HepG2 (cell line): ENCODE data around the gene GPHN. TPM values are rescaled to one million over a fixed set of nuclear protein-coding genes. Genes with fewer than 3 reads are reported as not detected.

Source experiments
- ATAC-seq: fragments of 200-7000 bp; cut with Tn5 transposase; 3 replicates; pipeline ENCODE4 v1.9.1; 2020; ENCODE audit warnings: mild to moderate bottlenecking, moderate library complexity
- BruUV-seq: library from RNA; stranded (reverse); fragments of 400-500 nt; replicated peaks from 2 replicates; lab custom pipeline; 2021; lab: Mats Ljungman, UMichigan
- CTCF ChIA-PET: fragments of 300-600 bp; formaldehyde crosslinking; extraction: SDS; loops from one replicate; lab custom pipeline; 2021; ENCODE audit warnings: low total read pairs, inconsistent platforms, low intra/inter-chr PET ratio; lab: Yijun Ruan, JAX
- POLR2A ChIA-PET: fragments of 350-600 bp; sonication (Branson Sonifier 250); formaldehyde crosslinking; loops from one replicate; lab custom pipeline; 2020; ENCODE audit warnings: antibody characterized with exemption, inconsistent platforms; lab: Yijun Ruan, JAX
- DNase-seq: peaks from one replicate; pipeline ENCODE4 v3.0.0-alpha.2; 2015; ENCODE audit warnings: low spot score
- FAIRE-seq: peaks from 3 replicates; lab custom pipeline; 2011; peaks lifted over from hg19 to GRCh38; lab: Jason Lieb, UNC
- H2AFZ ChIP-seq: one replicate; pipeline ENCODE4 v1.6.1; 2011; ENCODE audit warnings: low read length, inconsistent platforms
- H3K27ac ChIP-seq: fragments of 300-600 bp; 3 replicates; pipeline ENCODE4 v1.8.0; 2011; ENCODE audit warnings: mixed run types, mild to moderate bottlenecking, mixed read lengths, low read length, inconsistent platforms; ENCODE audit not compliant: insufficient read depth; ENCODE audit errors: extremely low read length
- H3K27me3 ChIP-seq, 2 experiments: fragments of 200-600 bp in 1 of 2; 2 replicates in 1 of 2; 3 replicates in 1 of 2; pipeline versions ENCODE4 v1.6.0 to v1.8.0; 2011; ENCODE audit warnings: low read length in 2 of 2, mild to moderate bottlenecking in 2 of 2, moderate library complexity in 2 of 2, inconsistent platforms in 1 of 2; ENCODE audit not compliant: insufficient read depth in 2 of 2, control insufficient read depth in 1 of 2
- H3K36me3 ChIP-seq, 2 experiments: fragments of 200-600 bp in 1 of 2; replicated peaks in 1 of 2; 2 replicates in 1 of 2; 3 replicates in 1 of 2; pipeline versions ENCODE4 v1.5.1 to v1.8.0; 2011; ENCODE audit warnings: low read length in 2 of 2, inconsistent platforms in 1 of 2; ENCODE audit not compliant: insufficient read depth in 2 of 2, control insufficient read depth in 1 of 2
- H3K4me1 ChIP-seq: 2 replicates; pipeline ENCODE4 v1.5.1; 2012; ENCODE audit warnings: low read length, inconsistent platforms; ENCODE audit not compliant: insufficient read depth
- H3K4me2 ChIP-seq: 2 replicates; pipeline ENCODE4 v1.6.0; 2011; ENCODE audit warnings: low read depth, low read length, inconsistent platforms
- H3K4me3 ChIP-seq, 3 experiments: fragments of 200-600 bp in 1 of 3; sonication (generic), shearing (Covaris generic) in 1 of 3; replicated peaks in 1 of 3; 2 replicates each; pipeline ENCODE4 v1.5.1; 2011 to 2016; ENCODE audit warnings: low read length in 3 of 3, inconsistent platforms in 2 of 3, low read depth in 2 of 3, mild to moderate bottlenecking in 2 of 3, control low read depth in 1 of 3, mixed read lengths in 1 of 3; ENCODE audit not compliant: insufficient read depth in 1 of 3
- H3K79me2 ChIP-seq: one replicate; pipeline ENCODE4 v1.6.1; 2011; ENCODE audit warnings: low read length, inconsistent platforms; ENCODE audit not compliant: insufficient read depth
- H3K9ac ChIP-seq: 2 replicates; pipeline ENCODE4 v1.6.0; 2011; ENCODE audit warnings: mild to moderate bottlenecking, low read depth, low read length, inconsistent platforms; ENCODE audit not compliant: insufficient read depth
- H3K9me3 ChIP-seq: 2 replicates; pipeline ENCODE4 v1.5.1; 2012; ENCODE audit warnings: mild to moderate bottlenecking, low read length
- H4K20me1 ChIP-seq: 2 replicates; pipeline ENCODE4 v1.6.0; 2011; ENCODE audit warnings: inconsistent platforms, mild to moderate bottlenecking, low read length, moderate library complexity; ENCODE audit not compliant: insufficient read depth
- AGO1 ChIP-seq: fragments of 200-400 bp; formaldehyde crosslinking; IDR thresholded peaks from 2 replicates; pipeline ENCODE4 v1.6.1; 2017; ENCODE audit warnings: mild to moderate bottlenecking, low read depth, low read length, moderate library complexity; ENCODE audit not compliant: poor library complexity, severe bottlenecking
- ELF3 ChIP-seq: IDR thresholded peaks from 2 replicates; pipeline ENCODE4 v1.6.1; 2016; ENCODE audit warnings: missing genetic modification reagents, missing compliant biosample characterization
- MTA3 ChIP-seq: sonication (generic); formaldehyde crosslinking; IDR thresholded peaks from 2 replicates; pipeline ENCODE4 v1.4.0; 2020; ENCODE audit warnings: missing genetic modification reagents
- NCOA5 ChIP-seq: sonication (generic); formaldehyde crosslinking; IDR thresholded peaks from 2 replicates; pipeline ENCODE4 v1.4.0; 2020; ENCODE audit warnings: missing genetic modification reagents
- SNRNP70 ChIP-seq: fragments of 200-400 bp; formaldehyde crosslinking; IDR thresholded peaks from 2 replicates; pipeline ENCODE4 v1.6.1; 2017; ENCODE audit warnings: mild to moderate bottlenecking, low read depth, low read length, moderate library complexity
- YEATS2 ChIP-seq: sonication (generic); formaldehyde crosslinking; IDR thresholded peaks from 2 replicates; pipeline ENCODE4 v1.4.0; 2020; ENCODE audit warnings: missing genetic modification reagents, borderline replicate concordance
- ZBTB43 ChIP-seq: sonication (generic); formaldehyde crosslinking; conservative IDR thresholded peaks from 2 replicates; pipeline ENCODE4 v1.4.0; 2020; ENCODE audit warnings: missing genetic modification reagents
- ZMAT3 ChIP-seq: sonication (generic); formaldehyde crosslinking; conservative IDR thresholded peaks from 2 replicates; pipeline ENCODE4 v1.7.0; 2021; ENCODE audit warnings: missing genetic modification reagents
- ZNF563 ChIP-seq: sonication (generic); formaldehyde crosslinking; IDR thresholded peaks from 2 replicates; pipeline ENCODE4 v1.8.0; 2022; ENCODE audit warnings: mild to moderate bottlenecking, moderate library complexity, missing genetic modification reagents
- ZNF597 ChIP-seq: sonication (generic); formaldehyde crosslinking; IDR thresholded peaks from 2 replicates; pipeline ENCODE4 v1.5.0; 2020; ENCODE audit warnings: missing genetic modification reagents
- ZNF709 ChIP-seq: sonication (generic); formaldehyde crosslinking; IDR thresholded peaks from 2 replicates; pipeline ENCODE4 v1.5.0; 2020; ENCODE audit warnings: mild to moderate bottlenecking, missing genetic modification reagents
- ZSCAN29 ChIP-seq: sonication (generic); formaldehyde crosslinking; conservative IDR thresholded peaks from 2 replicates; pipeline ENCODE4 v1.4.0; 2020; ENCODE audit warnings: mild to moderate bottlenecking, missing genetic modification reagents
- ZSCAN31 ChIP-seq: sonication (generic); formaldehyde crosslinking; IDR thresholded peaks from 2 replicates; pipeline ENCODE4 v1.5.0; 2020; ENCODE audit warnings: low read depth, mild to moderate bottlenecking, missing genetic modification reagents
- WGBS: methylation state at CpG from one replicate; pipeline ENCODE4 v1.1.6; 2017; ENCODE audit warnings: low lambda C conversion rate; 5-methylcytosine and 5-hydroxymethylcytosine counted together
- in situ Hi-C: cut with HindIII; loops from 2 replicates; pipeline ENCODE4 v1.10.0; 2017; ENCODE audit warnings: low pct_unique_long_range_greater_than_20kb; ENCODE audit not compliant: extremely low pct_ligation_motif_present
- intact Hi-C: fragments of 100-400 bp; cut with micrococcal nuclease; formaldehyde crosslinking; loops from one replicate; pipeline ENCODE4 v1.10.0; 2022; ENCODE audit not compliant: unreplicated experiment
- polyA plus RNA-seq, 8 experiments: library from polyadenylated mRNA; depleted of rRNA in 3 of 8; stranded (reverse) in 7 of 8; unstranded in 1 of 8; fragments of >200 nt; fragmentation: Illumina TruSeq in 4 of 8; extraction: Trizol in 4 of 8; gene quantifications; 2 replicates each; pipeline versions ENCODE4 v1.2.1 to v1.2.3, GENCODE V29; 2011 to 2016; ENCODE audit warnings: low read depth in 4 of 8, missing spikeins in 1 of 8, mixed read lengths in 1 of 8; ENCODE audit not compliant: insufficient read depth in 1 of 8
- total RNA-seq, 5 experiments: library from RNA; depleted of rRNA; stranded (reverse); fragments of >200 nt; fragmentation: Illumina TruSeq; extraction: Trizol; gene quantifications; 2 replicates each; pipeline ENCODE4 v1.2.3, GENCODE V29; 2016; ENCODE audit warnings: low read depth in 1 of 5

The GPHN gene
- total and polyA plus RNA-seq, 2 of the 13 experiments (the other 11 are each of a cell fraction or from before 2014, with no cell fraction given): 12.7 to 19.2 TPM

GRCh38 chr14:67168110-67168441 is 660.1 kb downstream of the GPHN start:
- Histone ChIP-seq H3K36me3 (peaks cover 0 to 3% of the 10 kb centered on the region in 2 experiments; a peak in 4 of 5 replicates), H3K4me2 (no peak overlapping the region)
- FAIRE-seq: no peak

GRCh38 chr14:67170660-67171059 is 662.7 kb downstream of the GPHN start:
- no peak for DNase-seq
- Histone ChIP-seq H3K9ac (no peak overlapping the region), H3K36me3 (peaks cover 0 to 3% of the 10 kb centered on the region in 2 experiments; a peak in 4 of 5 replicates)
- no peak for TF ChIP-seq YEATS2 (CRISPR knock-in tag)
- no peak for TF ChIP-seq ZMAT3 (CRISPR knock-in tag)
- no peak for TF ChIP-seq ZNF597 (CRISPR knock-in tag)
- TF ChIP-seq MTA3 (CRISPR knock-in tag): no peak
- TF ChIP-seq, all 625 proteins: peak for 0
- peaks cover 6% of the 10 kb centered on the region for H3K4me1 ChIP-seq
- no peak for FAIRE-seq
- H2AFZ ChIP-seq: no peak overlapping the region
- ChIA-PET POLR2A (no interaction called here), CTCF (no interaction called here)
- no peak for ATAC-seq
- in situ Hi-C loops: no loop called here
- intact Hi-C loops: no loop called here
- WGBS: 61% methylated on average over 1 of the region's 1 CpG
- H3K4me2 ChIP-seq: no peak overlapping the region
- H3K79me2 ChIP-seq: no peaks in the 10 kb centered on the region
- H3K9me3 ChIP-seq: no peaks in the 10 kb centered on the region; the same call in 1 of the 2 replicates
- no peaks in the 10 kb centered on the region for H4K20me1 ChIP-seq
- no peak overlapping the region for H3K27ac ChIP-seq
- no peak overlapping the region for H3K4me3 ChIP-seq
- BruUV-seq: no TSS peak
- H3K27me3 ChIP-seq: no peaks in the 10 kb centered on the region

More at GRCh38 chr14:67168110-67168441, 660.1 kb downstream of the GPHN start:
- peaks cover 6% of the 10 kb centered on the region for H3K4me1 ChIP-seq
- no peak overlapping the region for H3K9ac ChIP-seq
- in situ Hi-C loops (loop anchor here (5.0 kb wide), 1 partner anchor 114 kb away; no protein-coding TSS in a partner anchor), intact Hi-C loops (no loop called here)
- 97% methylated on average over 1 of the region's 1 CpG for WGBS
- H3K9me3 ChIP-seq: no peaks in the 10 kb centered on the region; the same call in 1 of the 2 replicates
- H3K27ac ChIP-seq: no peak overlapping the region
- no peak for ATAC-seq
- H3K79me2 ChIP-seq: no peaks in the 10 kb centered on the region
- CTCF ChIA-PET: no interaction called here
- POLR2A ChIA-PET: no interaction called here
- no peak for DNase-seq
- no peaks in the 10 kb centered on the region for H3K27me3 ChIP-seq
- no peaks in the 10 kb centered on the region for H4K20me1 ChIP-seq
- BruUV-seq: no TSS peak
- no peak overlapping the region for H3K4me3 ChIP-seq
- H2AFZ ChIP-seq: no peak overlapping the region
- TF ChIP-seq ZNF709 (CRISPR knock-in tag): no peak
- TF ChIP-seq SNRNP70: no peak
- TF ChIP-seq ZSCAN31: no peak
- TF ChIP-seq NCOA5 (CRISPR knock-in tag): no peak
- TF ChIP-seq AGO1: no peak
- TF ChIP-seq ELF3 (CRISPR knock-in tag): no peak
- TF ChIP-seq ZNF563 (CRISPR knock-in tag): no peak
- no peak for TF ChIP-seq ZSCAN29 (CRISPR knock-in tag)
- no peak for TF ChIP-seq ZBTB43
